ENCODE data around the gene EIF1.
"Not testable (repeated sequence)": the region's sequence is repeated elsewhere in the genome, so short reads cannot be mapped to it uniquely, and the experiment has no call there.

Gene EIF1

GRCh38 chr17:41679740-41680425 lies 8.8 kb upstream of the EIF1 start:
- no peak for DNase-seq

GRCh38 chr17:41680426-41681040 lies 8.2 kb upstream of the EIF1 start:
- DNase-seq, result no peak

GRCh38 chr17:41681776-41682175 lies 6.9 kb upstream of the EIF1 start:
- DNase-seq, result no peak

DNA sequence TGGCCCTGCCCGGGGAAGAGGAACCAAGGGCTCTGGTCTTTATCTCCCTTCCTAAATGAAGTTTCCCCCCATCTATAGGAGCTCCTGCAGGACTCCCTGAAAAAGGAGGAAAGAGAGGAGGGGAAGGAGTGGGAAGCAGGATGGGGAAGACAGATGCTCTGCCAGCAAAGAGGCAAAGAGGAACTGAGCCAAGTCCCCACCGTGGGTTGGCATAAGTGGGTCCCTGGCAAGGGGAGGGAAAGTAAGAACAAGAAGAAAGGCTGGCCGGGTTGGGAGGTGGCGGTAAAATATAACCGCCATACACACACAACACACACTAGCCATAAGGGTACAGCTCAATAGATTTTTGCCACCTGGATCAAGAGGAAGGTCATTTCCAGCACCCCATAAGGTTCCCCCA lies 6.1 kb upstream of the EIF1 start:
- DNase-seq, result no peak

- no peak for DNase-seq
Measured at GRCh38 chr17:41683441-41684007, 5.2 kb upstream of the EIF1 start.

DNA sequence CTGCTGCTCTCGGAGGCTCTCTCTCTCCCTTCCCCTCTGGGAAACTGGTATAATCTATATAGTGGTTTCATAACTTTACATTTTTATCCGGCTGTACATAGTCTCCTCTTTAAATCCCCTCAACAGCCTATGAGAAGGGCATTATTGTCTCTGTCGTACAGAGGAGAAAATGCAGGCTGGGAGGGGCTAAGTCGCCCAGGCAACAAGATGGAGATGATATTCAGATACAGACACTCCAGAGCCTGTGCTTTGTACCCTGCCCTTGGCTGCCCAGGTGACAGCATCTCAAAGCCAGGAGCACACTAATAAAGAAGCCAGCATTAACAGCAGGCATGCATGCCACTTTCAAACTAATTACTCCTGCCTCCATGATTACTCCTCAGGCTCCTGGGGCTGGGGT lies 4.7 kb upstream of the EIF1 start:
- no peak for DNase-seq

DNA sequence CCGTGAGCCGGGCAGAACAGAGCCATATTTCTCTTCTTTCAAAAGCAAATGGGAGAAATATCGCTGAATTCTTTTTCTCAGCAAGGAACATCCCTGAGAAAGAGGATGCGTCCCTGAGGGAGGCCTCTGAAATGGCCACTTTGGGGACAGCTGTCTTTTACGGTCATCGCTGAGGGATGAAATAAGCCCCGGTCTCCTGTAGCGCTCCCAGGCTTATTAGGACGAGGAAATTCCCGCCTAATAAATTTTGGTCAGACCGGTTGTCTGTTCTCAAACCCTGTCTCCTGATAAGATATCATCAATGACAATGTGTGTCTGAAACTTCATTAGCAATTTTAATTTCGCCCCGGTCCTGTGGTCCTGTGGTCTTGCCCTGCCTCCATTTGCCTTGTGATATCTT lies 2.9 kb upstream of the EIF1 start:
- not testable (repeated sequence) for DNase-seq

DNA sequence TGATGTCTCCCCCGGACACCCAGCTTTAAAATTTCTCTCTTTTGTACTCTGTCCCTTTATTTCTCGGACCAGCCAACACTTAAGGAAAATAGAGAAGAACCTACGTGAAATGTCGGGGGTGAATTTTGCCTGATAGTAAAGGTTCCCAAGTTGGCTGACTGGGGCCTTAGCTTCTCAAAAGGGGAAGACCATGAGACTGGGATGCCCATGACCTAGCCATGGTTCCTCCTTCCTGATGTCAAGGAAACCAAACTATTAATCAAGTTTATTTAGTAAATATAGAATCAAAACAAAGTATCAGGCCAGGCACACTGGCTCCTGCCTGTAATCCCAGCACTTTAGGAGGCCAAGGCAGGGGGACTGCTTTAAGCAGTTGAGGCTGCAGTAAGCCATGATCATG lies 2.4 kb upstream of the EIF1 start:
- no peak for DNase-seq

GRCh38 chr17:41687828-41688640 lies 651 bp upstream of the EIF1 start:
- no peak for DNase-seq

DNA sequence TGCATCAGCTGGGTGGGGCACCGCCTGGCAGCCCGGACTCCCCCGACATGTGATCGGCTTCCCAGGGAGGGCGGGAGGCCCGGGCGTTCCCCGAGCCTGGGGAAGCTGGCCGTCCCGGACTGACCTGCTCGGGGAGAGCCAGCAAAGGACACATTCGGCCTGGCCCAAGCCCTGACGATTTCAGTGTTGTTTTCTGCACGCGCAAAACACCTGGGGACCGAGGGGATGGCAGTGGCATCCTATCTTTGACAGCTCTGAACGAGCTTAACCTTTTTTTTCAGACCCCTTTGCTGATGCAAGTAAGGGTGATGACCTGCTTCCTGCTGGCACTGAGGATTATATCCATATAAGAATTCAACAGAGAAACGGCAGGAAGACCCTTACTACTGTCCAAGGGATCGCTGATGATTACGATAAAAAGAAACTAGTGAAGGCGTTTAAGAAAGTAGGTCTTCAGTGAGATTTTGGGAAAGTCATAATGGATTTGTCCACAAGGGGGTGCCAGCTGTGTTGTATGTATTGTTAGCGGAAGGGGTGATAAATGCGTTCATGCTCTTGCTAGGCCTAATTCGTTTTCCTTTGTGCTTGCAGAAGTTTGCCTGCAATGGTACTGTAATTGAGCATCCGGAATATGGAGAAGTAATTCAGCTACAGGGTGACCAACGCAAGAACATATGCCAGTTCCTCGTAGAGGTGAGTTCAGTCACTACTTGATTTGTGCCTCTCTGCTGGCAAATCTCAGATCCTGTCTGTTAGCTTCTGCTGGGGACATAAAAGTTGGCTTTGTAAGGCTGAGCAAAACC lies 1.0 kb downstream of the EIF1 start:
- no peak for DNase-seq

DNA sequence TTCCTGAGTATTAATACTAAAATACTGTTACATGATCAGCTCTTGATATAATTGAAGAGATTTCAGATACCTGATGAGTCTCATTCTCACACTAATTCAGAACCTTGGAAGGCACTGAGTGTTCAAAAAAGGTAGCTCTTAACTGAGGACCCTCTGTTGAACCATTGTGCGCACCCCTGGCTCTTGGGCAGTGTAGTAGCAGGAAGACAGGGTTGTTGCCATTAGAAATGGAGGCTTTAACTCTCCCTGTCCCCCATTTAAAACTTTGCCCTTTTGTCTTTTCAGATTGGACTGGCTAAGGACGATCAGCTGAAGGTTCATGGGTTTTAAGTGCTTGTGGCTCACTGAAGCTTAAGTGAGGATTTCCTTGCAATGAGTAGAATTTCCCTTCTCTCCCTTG lies 1.8 kb downstream of the EIF1 start:
- DNase-seq, result no peak

DNA sequence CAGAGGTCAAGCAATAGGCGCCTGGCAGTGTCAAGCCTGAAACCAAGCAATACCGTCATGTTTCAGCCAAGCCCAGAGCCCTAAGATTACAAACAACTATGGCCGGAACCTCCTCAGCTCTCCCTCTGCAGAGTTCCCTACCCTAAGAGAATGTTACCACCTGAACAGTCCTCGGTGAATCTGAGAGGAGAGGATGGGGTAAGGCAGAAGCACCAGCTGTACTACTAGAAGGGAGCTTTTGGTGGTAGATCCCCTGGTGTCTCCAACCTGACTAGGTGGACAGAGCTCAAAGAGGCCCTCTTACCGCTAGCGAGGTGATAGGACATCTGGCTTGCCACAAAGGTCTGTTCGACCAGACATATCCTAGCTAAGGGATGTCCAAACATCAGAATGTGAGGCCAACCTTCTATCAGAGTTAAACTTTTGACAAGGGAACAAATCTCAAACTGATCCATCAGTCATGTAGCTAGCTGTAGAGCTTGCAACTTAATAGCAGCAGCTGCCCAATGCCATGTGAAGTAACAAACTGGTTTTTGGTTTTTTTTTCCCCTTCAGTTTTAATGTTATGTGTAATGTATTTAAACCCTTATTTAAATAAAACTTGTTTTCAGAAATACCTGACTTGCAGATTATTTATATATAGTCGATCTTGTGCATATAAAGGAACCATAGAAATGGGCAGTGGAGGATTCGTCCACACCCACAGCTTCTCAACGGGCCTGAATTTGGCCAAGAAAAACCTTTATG lies 2.5 kb downstream of the EIF1 start:
- DNase-seq, result no peak

- no peak for DNase-seq
Measured at GRCh38 chr17:41692722-41693521, 4.2 kb downstream of the EIF1 start.

GRCh38 chr17:41695134-41695661 lies 6.5 kb downstream of the EIF1 start:
- DNase-seq, result no peak

- DNase-seq, result peak; percentile 8
Measured at GRCh38 chr17:41695954-41696757, 7.5 kb downstream of the EIF1 start.

DNA sequence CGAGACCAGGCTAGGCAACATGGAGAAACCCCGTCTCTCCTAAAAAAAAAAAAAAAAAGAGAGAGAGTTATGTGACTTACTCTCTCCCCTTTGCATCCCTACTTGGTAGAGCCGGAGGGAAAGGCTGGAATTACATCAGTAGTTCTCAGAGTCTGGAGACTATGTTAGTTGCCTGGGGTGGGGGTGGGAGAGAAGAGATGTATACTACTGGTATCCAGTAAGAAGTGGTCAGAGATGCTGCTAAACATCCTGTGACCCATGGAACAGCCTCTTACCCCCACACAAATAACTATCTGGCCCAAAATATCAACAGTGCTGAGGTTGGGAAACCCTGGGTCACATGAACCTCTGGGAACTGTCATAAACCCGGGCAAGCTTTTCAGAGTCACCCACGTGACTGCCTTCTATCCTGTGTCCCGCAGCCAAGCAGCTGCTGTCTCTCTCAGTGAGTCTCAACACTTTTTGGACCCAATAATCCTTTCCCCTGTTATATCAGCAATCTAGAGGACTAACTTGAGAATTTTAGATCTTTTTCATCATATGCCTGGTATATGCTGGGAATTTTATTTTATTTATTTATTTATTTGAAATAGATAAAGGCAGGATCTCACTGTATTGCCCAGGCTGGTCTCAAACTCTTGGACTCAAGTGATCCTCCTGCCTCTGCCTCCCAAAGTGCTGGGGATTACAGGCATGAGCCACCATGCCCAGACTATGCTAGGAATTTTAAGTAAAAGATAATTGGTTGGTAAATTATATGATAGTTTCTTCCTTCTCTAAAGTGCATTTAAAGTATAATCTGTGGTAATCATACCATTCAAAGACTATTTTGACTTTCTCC lies 8.7 kb downstream of the EIF1 start:
- no peak for DNase-seq

GRCh38 chr17:41700843-41701242 lies 12.2 kb downstream of the EIF1 start:
- not testable (repeated sequence) for DNase-seq

DNA sequence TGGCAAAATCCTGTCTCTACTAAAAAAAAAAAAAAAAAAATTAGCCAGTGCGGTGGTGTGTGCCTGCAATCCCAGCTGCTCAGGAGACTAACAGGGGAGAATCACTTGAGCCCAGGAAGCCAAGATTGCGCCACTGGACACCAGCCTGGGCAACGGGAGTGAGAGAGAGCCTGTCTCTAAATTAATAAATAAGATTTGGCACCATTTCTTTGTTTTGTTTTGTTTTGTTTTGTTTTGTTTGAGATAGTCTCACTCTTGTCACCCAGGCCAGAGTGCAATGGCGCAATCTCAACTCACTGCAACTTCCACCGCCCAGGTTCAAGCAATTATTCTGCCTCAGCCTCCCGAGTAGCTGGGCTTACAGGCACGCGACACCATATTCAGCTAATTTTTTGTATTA lies 14.0 kb downstream of the EIF1 start:
- no peak for DNase-seq
